Left renal pelvis (tissue), 4 donors: Measurements from ENCODE around the gene UBE3B. TPM values are rescaled to one million over a fixed set of nuclear protein-coding genes. Genes with fewer than 3 reads are reported as not detected.

Experiments
- DNase-seq, 4 donors: peaks; one replicate each; pipeline ENCODE4 v3.0.0-alpha.2; 2013; ENCODE audit warnings: low read depth in 4 of 4, low spot score in 3 of 4
- polyA plus RNA-seq, 4 donors: library from polyadenylated mRNA; unstranded; fragments of 120-200 nt; gene quantifications; one replicate each; pipeline ENCODE4 v1.2.1, GENCODE V29; 2013; ENCODE audit not compliant: insufficient read length in 4 of 4

Gene UBE3B
- polyA plus RNA-seq, 4 donors = 24.6 to 37.0 (median 29.6) TPM

GRCh38 chr12:109448272-109448671 lies 29.2 kb upstream of the UBE3B start:
- no peak for DNase-seq

- no peak for DNase-seq
Observed at GRCh38 chr12:109448707-109449390, 28.6 kb upstream of the UBE3B start.

GRCh38 chr12:109449845-109450532 lies 27.4 kb upstream of the UBE3B start:
- DNase-seq = no peak

- no peak for DNase-seq
Observed at GRCh38 chr12:109450980-109451379, 26.5 kb upstream of the UBE3B start.

- DNase-seq = no peak
Observed at GRCh38 chr12:109451400-109451799, 26.0 kb upstream of the UBE3B start.

- no peak for DNase-seq
Observed at GRCh38 chr12:109452489-109452888, 24.9 kb upstream of the UBE3B start.

- DNase-seq = no peak
Observed at GRCh38 chr12:109455706-109456105, 21.7 kb upstream of the UBE3B start.

GRCh38 chr12:109458086-109458485 lies 19.3 kb upstream of the UBE3B start:
- DNase-seq = no peak

GRCh38 chr12:109458771-109459208 lies 18.6 kb upstream of the UBE3B start:
- no peak for DNase-seq

- no peak for DNase-seq
Observed at GRCh38 chr12:109459247-109459646, 18.2 kb upstream of the UBE3B start.

- no peak for DNase-seq
Observed at GRCh38 chr12:109460538-109460937, 16.9 kb upstream of the UBE3B start.

- DNase-seq = no peak
Observed at GRCh38 chr12:109461049-109461845, 16.2 kb upstream of the UBE3B start.

GRCh38 chr12:109461846-109462756 lies 15.3 kb upstream of the UBE3B start:
- DNase-seq = peak in 1 of 4 donors; percentile 47

GRCh38 chr12:109462868-109463692 lies 14.4 kb upstream of the UBE3B start:
- DNase-seq = peak; percentile 79 to 85 (median 82)

- no peak for DNase-seq
Observed at GRCh38 chr12:109463756-109464155, 13.7 kb upstream of the UBE3B start.

- DNase-seq = no peak
Observed at GRCh38 chr12:109464642-109465351, 12.6 kb upstream of the UBE3B start.

GRCh38 chr12:109466305-109466704 lies 11.1 kb upstream of the UBE3B start:
- no peak for DNase-seq

GRCh38 chr12:109466821-109467220 lies 10.6 kb upstream of the UBE3B start:
- DNase-seq = no peak
